GM12873 (cell line): ENCODE data around the gene MOB1B.

Source experiments
- TF ChIP-seq, protein P1 (sequence below): IDR thresholded peaks from 2 replicates; pipeline ENCODE4 v1.5.1; 2012; ENCODE audit warnings: low read depth, mild to moderate bottlenecking, moderate library complexity, low read length, control low read depth; ENCODE audit not compliant: insufficient read depth; ENCODE audit errors: missing control alignments

MOB1B gene

DNA sequence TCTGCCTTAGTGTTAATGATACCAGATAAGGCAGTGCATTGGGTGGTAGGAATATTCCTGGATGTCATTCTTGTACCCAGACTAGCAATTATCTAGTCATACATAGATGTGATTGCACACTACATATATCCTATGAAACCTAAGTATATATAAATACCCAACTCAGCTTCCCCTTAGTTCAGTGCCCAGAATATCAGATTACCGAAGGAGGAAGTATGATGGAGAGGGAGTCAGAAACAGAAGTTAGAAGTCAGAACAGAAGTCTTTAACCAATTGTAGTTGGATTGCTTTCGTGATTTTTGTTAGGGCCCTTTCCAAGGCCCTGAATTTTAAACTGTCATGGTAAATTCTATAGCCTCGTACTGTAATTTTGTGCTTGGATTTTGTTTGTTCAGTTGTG lies 42.9 kb downstream of the MOB1B start:
- TF ChIP-seq, protein P1, sequence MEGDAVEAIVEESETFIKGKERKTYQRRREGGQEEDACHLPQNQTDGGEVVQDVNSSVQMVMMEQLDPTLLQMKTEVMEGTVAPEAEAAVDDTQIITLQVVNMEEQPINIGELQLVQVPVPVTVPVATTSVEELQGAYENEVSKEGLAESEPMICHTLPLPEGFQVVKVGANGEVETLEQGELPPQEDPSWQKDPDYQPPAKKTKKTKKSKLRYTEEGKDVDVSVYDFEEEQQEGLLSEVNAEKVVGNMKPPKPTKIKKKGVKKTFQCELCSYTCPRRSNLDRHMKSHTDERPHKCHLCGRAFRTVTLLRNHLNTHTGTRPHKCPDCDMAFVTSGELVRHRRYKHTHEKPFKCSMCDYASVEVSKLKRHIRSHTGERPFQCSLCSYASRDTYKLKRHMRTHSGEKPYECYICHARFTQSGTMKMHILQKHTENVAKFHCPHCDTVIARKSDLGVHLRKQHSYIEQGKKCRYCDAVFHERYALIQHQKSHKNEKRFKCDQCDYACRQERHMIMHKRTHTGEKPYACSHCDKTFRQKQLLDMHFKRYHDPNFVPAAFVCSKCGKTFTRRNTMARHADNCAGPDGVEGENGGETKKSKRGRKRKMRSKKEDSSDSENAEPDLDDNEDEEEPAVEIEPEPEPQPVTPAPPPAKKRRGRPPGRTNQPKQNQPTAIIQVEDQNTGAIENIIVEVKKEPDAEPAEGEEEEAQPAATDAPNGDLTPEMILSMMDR: no peak

DNA sequence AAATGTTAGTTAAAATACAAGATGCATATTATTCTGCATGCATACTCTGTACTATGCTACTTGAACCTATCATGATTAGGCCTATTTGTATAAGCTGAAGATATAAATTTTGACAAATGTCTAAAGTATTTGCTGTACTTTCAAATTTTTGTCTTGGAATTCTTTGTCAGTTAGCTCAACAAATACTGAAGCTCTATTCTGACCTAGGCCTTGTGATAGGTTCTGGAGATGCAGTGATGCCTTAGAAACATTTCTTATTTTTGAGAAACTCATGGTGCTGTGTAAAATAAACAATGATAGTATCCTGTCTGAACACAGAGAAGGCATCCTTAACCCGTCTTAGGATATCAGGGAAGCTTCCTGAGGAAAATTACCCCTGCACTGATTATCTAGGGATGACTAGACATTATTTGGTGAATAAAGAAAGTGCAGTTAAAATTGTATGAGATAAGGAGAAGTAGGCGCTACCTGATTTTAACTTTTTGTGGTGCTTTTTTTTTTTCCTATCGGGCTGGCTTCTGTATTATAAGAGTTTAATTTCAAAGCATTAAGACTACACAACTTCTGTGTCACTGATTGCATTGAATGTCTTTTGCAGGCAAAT lies 43.4 kb downstream of the MOB1B start:
- TF ChIP-seq, protein P1: no peak

DNA sequence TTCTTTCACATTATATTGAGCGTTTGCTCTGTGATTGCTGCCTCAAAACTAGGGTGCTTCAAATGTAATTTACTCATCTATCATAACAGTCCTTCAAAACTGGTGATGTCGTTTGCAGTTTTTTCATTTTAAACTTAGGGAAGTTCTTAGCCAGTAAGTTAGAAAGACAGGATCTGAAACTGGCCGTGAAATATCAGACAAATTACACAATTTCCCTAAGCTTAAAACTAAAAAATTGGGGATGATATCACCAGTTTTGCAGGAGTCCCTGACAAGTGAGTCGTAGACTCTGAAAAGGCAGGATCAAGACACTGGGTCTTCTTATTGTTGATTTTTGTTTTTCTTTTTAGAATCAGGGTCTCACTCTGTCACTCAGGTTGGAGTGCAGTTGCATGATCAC lies 44.8 kb downstream of the MOB1B start:
- TF ChIP-seq, protein P1: no peak

DNA sequence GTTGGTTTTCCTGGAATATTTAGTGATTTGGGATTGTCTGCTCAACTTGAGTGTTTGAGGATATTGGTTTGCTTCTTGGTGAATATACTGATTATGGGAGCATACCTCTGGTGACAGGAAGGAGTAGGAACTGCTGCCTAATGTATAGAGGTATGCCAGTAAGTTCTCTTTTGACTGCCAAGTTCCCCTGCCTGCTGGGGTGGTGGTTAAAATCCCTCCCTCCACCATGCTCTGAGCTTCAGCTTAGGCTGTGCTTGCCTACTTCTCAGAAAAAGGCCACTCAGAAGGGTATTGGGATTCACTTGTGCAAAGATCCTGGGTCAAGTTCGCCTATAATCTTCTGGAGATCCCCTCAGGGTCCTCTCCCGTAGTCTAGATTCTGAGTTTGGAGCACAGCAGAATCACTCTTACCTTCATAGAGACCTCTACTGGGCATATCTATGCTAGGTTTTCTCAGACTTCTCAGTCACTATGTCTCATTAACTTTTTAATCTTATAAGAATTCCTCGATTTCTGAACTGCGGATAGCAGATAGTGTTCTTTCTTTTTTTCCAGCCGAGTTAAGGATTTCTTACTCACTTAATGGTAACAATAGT lies 46.6 kb downstream of the MOB1B start:
- TF ChIP-seq, protein P1: peak; percentile 25

GRCh38 chr4:70954032-70954431 lies 51.9 kb downstream of the MOB1B start:
- TF ChIP-seq, protein P1: no peak

GRCh38 chr4:70956549-70957210 lies 54.5 kb downstream of the MOB1B start:
- TF ChIP-seq, protein P1: no peak

DNA sequence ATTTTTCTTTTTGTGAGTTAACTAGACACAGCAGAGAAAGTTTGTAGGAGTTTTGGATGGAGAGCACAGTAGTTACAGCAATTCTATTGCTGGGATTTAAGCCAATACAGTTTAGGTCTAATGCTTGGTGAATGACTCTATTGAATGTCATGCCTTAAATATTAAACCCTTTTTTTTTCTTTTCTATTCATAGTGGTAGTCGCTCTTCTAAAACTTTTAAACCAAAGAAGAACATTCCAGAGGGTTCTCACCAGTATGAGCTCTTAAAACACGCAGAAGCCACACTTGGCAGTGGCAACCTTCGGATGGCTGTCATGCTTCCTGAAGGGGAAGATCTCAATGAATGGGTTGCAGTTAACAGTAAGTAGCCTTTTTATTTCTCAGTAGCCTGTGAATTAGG lies 56.5 kb downstream of the MOB1B start:
- TF ChIP-seq, protein P1: no peak
